H4 (cell line): ENCODE data around the gene UMAD1. TPM values are rescaled to one million over a fixed set of nuclear protein-coding genes. Genes with fewer than 3 reads are reported as not detected.

Source experiments
- DNase-seq: peaks from one replicate; pipeline ENCODE4 v3.0.0-alpha.2; 2015; ENCODE audit warnings: low spot score
- total RNA-seq: library from RNA; depleted of rRNA; stranded (reverse); fragments of >200 nt; shearing (Covaris generic); gene quantifications from 2 replicates; pipeline ENCODE4 v1.2.3, GENCODE V29; 2014; rRNA removed

The UMAD1 gene
- total RNA-seq, 1 experiment from 2014 or later = 65.9 TPM

GRCh38 chr7:7921830-7922229 lies 281.3 kb downstream of the UMAD1 start:
- DNase-seq = no peak

- DNase-seq = no peak
These were observed 282.3 kb downstream of the UMAD1 start for GRCh38 chr7:7922684-7923385.

GRCh38 chr7:7923818-7924217 lies 283.3 kb downstream of the UMAD1 start:
- DNase-seq = no peak

- no peak for DNase-seq
These were observed 283.8 kb downstream of the UMAD1 start for GRCh38 chr7:7924303-7924702.

Other genes starting within 250 kb of the UMAD1 start
- not detected in 2 replicates for gene COL28A1, start 104.9 kb upstream of the UMAD1 start, total RNA-seq
- gene MIOS, start 73.9 kb upstream of the UMAD1 start, total RNA-seq = 46.1 and 52.8 TPM in 2 replicates
- 228 and 233 TPM in 2 replicates for gene RPA3, start 77.9 kb downstream of the UMAD1 start, total RNA-seq